ENCODE measurements around the gene RBM39. TPM values are rescaled to one million over a fixed set of nuclear protein-coding genes. Genes with fewer than 3 reads are reported as not detected.
A peak's percentile ranks its signal among the peaks of the same experiment; 100 is the strongest.

Gene RBM39
- total and polyA plus RNA-seq, 2 of the 13 experiments (the other 11 are each of a cell fraction or from before 2014, with no cell fraction given) = 788 to 920 TPM

GRCh38 chr20:35768731-35769664 is 26.9 kb upstream of the RBM39 start (continued):
- TF ChIP-seq ZNF616 (CRISPR knock-in tag; IDR thresholded peaks at IDR 0.05; ENCODE audit: low read depth) (no peak), ZNF501 (CRISPR knock-in tag; IDR thresholded peaks at IDR 0.05) (peak; percentile 73), BHLHE40 (IDR thresholded peaks at IDR 0.05; ENCODE audit: low read length) (no peak), ZNF549 (CRISPR knock-in tag; IDR thresholded peaks at IDR 0.05) (no peak), STAT6 (CRISPR knock-in tag; IDR thresholded peaks at IDR 0.05; ENCODE audit: borderline replicate concordance) (no peak), ZNF331 (CRISPR knock-in tag; IDR thresholded peaks at IDR 0.05) (peak; percentile 22; the same call in 1 of the 2 replicates), HNF1B (CRISPR knock-in tag; IDR thresholded peaks at IDR 0.05) (no peak), ZUFSP (CRISPR knock-in tag; IDR thresholded peaks at IDR 0.05; ENCODE audit: borderline replicate concordance) (no peak), KDM6A (CRISPR knock-in tag; IDR thresholded peaks at IDR 0.05; ENCODE audit: low read depth) (peak; percentile 52; the same call in 1 of the 2 replicates), KIAA2018 (CRISPR knock-in tag; IDR thresholded peaks at IDR 0.05; ENCODE audit: borderline replicate concordance) (no peak), NCOA5 (CRISPR knock-in tag; IDR thresholded peaks at IDR 0.05) (0 out of 2 replicates have a peak, but pooled peaks have one; percentile 32), ZNF251 (CRISPR knock-in tag; IDR thresholded peaks at IDR 0.05) (no peak)
